GM18519 (cell line): Measurements from ENCODE around the gene MTG2.

Source experiments
- ATAC-seq: cut with Tn5 transposase; IDR thresholded peaks from one replicate; pipeline ENCODE4 v1.9.1; 2021; ENCODE audit warnings: mild to moderate bottlenecking, moderate library complexity; ENCODE audit not compliant: unreplicated experiment, low FRiP score

The MTG2 gene

DNA sequence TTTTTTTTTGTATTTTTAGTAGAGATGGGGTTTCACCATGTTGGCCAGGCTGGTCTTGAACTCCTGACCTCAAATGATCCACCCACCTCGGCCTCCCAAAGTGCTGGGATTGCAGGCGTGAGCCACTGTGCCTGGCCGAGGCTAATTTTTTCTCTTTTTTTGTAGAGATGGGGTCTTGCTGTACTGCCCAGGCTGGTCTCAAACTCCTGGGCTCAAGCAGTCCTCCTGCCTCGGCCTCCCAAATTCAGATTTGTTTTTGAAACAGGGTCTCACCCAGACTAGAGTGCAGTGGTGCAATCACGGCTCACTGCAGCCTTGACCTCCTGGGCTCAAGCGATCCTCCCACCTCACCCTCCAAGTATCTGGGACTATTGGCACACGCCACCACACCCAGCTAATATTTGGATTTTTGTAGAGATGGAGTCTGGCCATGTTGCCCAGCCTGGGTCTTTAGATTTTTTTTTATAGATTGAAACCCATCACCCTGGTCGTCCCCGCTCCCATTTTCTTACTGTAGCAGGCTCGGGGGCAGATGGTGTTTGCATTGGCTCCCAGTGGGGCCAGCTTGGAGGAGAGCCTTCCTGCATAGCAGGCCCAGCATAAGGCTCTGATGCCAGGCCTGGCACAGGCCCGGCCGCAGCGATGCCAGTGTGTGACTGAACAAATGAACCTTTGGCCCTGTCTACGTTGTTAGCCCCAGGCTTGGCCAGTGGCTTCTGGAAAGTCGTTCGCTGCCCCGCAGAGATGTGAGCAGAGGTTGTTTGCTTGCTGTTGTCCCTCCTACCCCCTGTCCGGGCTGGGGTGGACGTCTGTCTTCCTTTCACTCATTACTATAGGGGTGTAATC is 4.3 kb upstream of the MTG2 start:
- no peak for ATAC-seq

GRCh38 chr20:62179162-62179504 is 3.7 kb upstream of the MTG2 start:
- no peak for ATAC-seq

DNA sequence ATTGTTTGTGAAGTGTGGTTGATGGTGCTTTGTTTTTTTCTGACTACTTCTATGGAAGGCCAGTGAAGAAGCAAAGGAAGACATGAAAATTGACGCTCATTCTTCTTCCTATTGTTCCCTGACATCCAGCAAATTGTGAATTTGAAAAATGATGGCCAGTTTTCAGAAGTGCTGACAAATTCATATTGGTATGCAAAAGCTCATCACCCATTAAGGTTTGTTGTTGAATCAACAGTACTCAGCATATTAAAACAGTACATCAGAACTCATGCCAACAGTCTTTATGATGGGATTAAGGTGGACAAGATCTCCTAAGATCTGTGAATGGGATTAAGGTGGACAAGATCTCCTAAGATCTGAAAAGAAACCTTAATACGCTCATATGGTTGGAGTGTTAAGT is 1.0 kb upstream of the MTG2 start:
- ATAC-seq = no peak

DNA sequence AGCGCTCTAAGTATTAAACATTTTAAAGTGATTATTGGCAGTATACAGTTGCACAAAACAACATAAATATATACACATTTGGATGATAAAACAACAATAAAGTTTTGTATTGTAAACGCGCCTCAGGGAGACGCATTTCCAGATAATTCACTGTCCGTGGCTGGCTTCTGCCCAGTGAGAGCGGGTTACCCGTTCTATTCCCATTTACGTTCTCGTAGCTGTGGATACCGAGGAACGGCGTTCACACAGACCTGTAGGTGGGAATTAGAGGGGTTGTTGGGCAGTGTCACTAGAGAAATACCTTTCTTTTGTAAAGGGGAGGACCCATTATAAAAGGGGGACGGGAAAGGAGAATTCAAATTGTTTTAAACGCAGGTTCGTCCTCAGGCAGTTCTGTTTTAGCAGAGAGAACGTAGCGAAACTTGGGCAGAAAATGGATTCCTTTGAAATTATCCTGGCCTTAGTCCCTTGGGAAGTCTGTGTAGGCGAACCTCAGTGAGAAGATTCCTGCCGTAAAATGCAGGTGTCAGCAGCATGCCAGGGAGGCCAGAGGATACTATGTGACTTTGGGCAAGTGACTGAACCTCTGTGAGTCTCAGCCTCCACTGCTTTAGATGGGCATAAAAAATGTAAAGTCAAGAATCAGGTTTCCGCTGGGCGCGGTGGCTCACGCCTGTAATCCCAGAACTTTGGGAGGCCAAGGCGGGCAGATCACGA is 756 bp downstream of the MTG2 start:
- no peak for ATAC-seq

DNA sequence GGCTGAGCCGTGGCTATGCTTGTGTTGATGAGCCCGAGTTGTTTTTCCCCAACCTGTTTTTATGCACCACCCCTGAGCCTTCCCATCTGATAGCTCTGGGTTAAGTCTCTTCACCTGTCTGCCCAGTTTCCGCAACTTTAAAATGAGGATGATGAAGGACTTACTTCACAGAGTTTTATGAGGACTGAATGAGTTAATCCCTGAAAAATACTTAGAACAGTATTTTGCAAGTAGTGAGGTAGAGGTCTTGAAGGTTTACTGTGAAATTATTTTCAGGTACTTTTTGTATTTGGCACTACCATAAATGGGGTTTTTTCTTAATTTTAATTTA is 3.2 kb downstream of the MTG2 start:
- ATAC-seq = no peak

DNA sequence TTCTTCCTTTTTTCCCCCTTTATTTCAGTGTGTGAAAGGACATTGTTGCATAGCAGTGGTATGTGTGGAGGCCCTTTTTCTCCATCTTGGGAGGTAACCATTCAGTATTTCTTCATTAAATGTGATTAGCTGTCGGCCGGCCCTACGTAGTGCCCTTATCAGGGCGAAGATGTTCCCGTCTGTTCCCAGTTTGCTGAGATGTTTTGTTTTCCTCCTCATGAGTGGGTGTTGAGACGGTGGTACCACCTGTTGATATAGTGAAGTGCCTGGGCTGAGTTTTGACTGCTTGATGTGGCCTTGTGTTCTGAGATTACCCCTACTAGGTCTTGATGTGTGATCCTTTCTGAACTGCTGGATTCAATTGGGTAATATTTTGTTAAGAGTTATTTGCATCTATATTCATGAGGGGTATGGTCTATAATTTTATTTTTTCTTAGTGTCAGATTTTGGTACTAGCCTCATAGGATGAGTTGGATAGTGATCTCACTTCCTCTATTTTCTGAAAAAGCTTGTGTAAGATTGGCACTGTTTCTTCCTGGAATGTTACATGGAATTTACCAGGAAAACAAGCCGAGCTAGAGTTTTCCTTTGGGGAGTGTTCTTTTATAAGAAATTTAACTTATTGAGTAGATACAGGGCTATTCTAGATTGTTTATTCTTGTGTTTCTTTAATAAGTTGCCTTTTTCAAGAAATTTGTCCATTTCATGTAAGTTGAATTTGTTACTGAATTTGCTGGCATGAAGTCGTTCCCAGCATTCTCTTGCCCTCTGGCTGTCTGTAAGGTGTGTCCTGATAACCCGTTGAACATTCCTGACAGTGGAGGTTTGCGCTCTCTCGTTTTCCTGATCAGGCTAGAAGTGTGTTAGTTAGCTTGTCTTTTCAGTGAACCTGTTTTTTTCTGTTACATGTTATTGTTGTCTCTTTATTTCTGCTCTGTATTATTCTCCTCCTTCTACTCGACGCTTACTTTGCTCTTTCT is 4.3 kb downstream of the MTG2 start:
- no peak for ATAC-seq

GRCh38 chr20:62190639-62191411 is 8.0 kb downstream of the MTG2 start:
- ATAC-seq = no peak

GRCh38 chr20:62191781-62192559 is 9.1 kb downstream of the MTG2 start:
- ATAC-seq = no peak

- ATAC-seq = no peak
Measured at GRCh38 chr20:62192635-62193034, 9.8 kb downstream of the MTG2 start.

DNA sequence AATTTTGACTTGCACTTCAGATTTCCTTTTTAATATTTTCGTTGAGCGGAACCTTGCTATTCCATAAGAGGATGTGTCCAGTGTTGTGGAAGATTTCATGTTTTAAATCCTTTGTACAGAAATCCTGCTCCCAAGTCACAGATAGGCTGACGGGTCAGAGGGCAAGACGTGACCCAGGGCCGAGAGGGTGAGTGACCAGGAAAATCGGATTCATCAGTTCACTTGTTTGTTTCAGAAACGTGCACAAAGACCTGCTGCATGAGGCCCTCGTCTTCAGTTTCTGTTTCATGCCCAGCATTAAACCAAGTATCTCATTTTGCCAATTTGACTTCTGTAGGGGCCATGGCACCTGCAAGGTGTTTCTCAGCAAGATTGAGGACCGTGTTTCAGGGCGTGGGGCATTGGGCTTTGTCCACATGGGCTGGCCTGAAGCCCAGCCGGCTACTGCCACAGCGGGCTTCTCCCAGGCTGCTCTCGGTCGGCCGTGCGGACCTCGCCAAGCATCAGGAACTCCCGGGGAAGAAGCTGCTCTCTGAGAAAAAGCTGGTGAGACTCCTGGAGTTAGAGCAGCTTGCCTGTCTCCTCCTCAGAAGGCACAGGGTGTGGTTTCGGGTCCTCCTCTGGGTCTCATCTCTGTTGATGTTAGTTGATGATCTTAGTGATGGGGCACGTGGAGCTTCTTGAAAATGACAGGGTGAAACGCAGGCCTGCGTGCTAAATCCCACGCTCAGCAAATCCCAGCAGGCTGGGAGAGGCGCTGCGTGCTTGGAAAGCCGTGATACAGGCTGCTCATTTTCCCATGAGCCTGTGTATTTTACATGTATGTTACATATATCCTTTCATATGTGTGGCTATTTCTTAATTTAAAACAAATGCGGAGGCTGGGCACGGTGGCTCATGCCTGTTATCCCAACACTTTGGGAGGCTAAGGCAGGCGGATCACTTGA is 10.5 kb downstream of the MTG2 start:
- no peak for ATAC-seq

DNA sequence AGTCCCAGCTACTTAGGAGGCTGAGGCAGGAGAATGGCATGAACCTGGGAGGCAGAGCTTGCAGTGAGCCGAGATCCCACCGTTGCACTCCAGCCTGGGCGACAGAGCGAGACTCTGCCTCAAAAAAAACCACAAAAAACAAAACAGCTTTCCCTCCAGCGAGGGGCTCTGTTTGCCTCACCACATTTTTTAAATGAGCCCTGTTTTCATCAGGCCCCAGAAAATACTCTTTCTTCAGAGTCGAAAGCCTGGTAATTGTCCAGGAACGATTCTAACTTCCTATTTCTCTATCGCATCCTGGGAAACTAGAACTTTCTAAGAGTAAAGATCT is 12.2 kb downstream of the MTG2 start:
- no peak for ATAC-seq

DNA sequence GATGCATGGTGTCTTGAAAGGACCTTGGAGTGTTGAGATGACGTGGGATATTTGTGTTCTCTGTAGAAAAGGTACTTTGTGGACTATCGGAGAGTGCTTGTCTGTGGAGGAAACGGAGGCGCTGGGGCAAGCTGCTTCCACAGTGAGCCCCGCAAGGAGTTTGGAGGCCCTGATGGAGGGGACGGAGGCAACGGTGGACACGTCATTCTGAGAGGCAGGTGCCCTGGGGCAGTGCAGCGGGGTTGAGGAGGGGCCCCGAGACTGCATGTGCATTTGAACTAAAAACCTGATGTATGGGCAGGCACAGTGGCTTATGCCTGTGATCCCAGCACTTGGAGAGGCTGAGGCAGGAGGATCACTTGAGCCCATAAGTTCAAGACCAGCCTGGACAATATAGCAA is 12.9 kb downstream of the MTG2 start:
- ATAC-seq = no peak

GRCh38 chr20:62196286-62196685 is 13.5 kb downstream of the MTG2 start:
- ATAC-seq = no peak

GRCh38 chr20:62197311-62197710 is 14.5 kb downstream of the MTG2 start:
- no peak for ATAC-seq

DNA sequence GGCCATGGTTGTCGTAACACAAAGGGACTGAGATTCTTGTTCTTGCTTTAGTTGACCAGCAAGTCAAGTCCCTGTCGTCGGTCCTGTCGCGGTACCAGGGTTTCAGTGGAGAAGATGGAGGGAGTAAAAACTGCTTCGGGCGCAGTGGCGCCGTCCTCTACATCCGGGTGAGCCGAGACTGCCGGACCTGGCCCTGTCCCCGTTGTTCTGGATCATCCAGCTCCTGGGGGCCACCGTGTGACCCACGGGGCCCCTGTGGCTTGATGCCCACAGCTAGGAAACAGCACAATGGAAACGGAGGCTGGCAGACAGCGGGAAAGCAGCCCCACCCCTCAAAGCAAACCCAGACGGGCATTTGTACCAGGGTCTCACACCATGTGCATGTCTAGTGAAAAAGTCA is 15.0 kb downstream of the MTG2 start:
- ATAC-seq = no peak

GRCh38 chr20:62198496-62198895 is 15.7 kb downstream of the MTG2 start:
- ATAC-seq = no peak

DNA sequence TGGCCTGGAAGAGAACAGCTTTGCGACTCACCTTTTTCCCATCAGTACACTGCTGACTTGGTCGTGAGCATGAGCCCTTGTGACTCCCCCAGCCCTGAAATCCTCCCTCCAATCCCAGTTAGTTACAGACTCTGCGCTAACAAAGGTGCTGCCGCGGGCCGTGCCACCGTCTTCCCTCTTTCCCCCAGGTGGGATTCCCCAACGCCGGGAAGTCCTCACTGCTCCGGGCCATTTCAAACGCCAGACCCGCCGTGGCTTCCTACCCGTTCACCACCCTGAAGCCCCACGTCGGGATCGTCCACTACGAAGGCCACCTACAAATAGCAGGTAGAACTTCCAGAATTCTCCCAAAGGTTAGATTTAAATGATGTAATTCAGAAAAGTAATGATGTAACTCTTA is 16.1 kb downstream of the MTG2 start:
- ATAC-seq = no peak

GRCh38 chr20:62200491-62201172 is 17.8 kb downstream of the MTG2 start:
- ATAC-seq = no peak
